Subcutaneous adipose tissue (tissue), 4 donors: ENCODE measurements around the gene EXOC6B. TPM values are rescaled to one million over a fixed set of nuclear protein-coding genes. Genes with fewer than 3 reads are reported as not detected.

ENCODE experiments used
- total RNA-seq, 4 donors: library from RNA; depleted of rRNA; stranded (reverse); fragments of >200 nt; gene quantifications; one replicate each; pipeline ENCODE4 v1.1.0, GENCODE V29; 2016
- TF ChIP-seq, protein P1 (sequence below): fragments of 450-650 bp; IDR thresholded peaks from one replicate; pipeline ENCODE4 v1.5.1; 2016; ENCODE audit warnings: low read depth, mild to moderate bottlenecking, control low read depth, antibody characterized with exemption, moderate library complexity

Gene EXOC6B
- total RNA-seq, 4 donors from 2014 or later = 33.9 to 40.5 (median 38.9) TPM

DNA sequence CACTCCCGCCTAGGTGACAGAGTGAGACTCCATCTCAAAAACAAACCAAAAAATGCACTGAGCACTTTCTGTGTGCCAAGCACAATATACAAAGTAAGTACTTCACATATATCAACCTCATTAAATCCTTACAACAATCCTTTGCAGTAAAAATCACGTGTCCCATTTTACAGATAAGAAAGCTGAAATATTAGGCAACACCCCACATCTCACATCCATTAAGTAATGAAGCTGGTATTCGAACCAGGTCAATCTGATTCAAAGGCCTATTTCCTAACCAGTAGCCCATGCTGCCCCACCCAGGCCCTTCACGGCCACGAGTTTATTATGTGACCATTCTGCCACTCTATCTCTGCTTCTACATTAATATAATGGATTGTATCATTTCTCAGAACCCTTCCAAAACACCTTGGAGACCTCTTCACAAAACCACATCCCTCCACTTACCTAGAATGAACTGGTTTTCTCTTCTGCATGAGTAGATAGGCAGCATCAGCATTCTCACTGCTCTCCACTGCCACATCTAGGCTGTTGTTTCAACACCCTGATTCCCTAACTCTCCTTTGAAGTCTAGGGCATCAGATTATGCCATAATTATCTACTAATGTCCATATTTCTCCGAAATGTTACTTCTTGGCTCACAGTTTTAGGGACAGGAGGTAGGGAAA, 3.1 kb upstream of the EXOC6B start:
- TF ChIP-seq, protein P1, sequence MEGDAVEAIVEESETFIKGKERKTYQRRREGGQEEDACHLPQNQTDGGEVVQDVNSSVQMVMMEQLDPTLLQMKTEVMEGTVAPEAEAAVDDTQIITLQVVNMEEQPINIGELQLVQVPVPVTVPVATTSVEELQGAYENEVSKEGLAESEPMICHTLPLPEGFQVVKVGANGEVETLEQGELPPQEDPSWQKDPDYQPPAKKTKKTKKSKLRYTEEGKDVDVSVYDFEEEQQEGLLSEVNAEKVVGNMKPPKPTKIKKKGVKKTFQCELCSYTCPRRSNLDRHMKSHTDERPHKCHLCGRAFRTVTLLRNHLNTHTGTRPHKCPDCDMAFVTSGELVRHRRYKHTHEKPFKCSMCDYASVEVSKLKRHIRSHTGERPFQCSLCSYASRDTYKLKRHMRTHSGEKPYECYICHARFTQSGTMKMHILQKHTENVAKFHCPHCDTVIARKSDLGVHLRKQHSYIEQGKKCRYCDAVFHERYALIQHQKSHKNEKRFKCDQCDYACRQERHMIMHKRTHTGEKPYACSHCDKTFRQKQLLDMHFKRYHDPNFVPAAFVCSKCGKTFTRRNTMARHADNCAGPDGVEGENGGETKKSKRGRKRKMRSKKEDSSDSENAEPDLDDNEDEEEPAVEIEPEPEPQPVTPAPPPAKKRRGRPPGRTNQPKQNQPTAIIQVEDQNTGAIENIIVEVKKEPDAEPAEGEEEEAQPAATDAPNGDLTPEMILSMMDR = no peak

DNA sequence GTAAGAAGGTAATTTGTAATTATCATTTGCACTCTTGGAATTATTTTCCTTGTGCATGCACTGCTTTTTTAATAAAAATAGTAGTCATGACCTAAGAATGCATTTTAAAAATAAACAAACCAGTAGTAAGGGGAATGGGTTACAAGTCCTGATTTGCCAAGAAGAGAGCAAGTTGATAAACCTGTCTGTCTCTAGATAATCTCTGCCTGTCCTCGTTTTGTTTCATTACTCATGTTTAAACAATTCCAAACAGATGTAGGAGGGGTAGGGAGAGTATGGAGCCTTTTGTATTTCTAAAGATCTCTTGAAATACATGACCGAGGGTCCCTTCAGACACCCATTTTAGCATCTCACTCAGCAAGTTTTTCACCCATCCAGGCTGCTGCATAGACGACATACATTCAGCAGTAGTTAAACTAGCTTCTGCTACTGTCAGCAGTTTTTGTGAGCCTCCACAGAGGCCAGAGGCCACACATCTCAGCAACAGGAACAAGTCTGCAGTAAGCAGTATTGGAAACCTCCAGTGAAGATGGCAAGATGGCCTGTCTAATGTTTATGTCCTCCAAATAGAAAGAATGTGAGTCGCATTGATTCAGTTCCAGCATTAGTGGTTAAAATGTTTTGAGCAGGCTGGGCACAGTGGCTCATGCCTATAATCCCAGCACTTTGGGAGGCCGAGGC, 2.3 kb upstream of the EXOC6B start:
- TF ChIP-seq, protein P1 = no peak

DNA sequence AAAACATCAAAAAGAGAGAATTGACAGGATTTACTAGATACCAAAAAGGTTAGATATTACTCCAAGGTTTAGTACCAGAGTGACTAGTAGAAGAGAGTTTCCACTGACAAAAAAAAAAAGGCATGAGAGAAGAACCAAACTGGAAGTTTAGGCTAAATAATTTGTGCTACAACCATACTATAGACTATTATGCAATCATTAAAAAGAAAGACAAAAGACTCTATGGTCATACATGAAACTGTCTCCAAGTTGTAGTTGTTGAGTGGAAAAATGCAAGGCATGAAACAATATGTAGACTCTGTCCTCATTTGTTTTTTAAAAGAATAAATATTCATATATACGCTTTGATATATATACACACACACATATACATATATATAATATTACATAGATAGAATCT, 1.7 kb upstream of the EXOC6B start:
- TF ChIP-seq, protein P1 = no peak

DNA sequence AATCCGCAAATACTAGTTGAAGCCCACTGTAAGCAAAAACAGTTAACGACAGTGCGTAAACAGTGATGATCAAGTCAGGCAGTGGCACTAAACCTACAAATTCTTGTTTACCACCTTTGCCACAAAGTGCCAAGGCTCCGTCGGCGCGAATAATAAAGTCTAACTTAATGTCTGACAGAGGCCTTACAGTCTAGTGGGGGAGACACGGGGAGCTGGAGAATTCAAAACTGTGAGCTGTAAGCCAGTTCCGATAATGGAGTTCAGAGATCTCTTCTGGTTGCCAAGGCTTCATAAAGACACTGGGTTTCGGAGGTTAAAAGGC, 284 bp upstream of the EXOC6B start:
- TF ChIP-seq, protein P1 = no peak

DNA sequence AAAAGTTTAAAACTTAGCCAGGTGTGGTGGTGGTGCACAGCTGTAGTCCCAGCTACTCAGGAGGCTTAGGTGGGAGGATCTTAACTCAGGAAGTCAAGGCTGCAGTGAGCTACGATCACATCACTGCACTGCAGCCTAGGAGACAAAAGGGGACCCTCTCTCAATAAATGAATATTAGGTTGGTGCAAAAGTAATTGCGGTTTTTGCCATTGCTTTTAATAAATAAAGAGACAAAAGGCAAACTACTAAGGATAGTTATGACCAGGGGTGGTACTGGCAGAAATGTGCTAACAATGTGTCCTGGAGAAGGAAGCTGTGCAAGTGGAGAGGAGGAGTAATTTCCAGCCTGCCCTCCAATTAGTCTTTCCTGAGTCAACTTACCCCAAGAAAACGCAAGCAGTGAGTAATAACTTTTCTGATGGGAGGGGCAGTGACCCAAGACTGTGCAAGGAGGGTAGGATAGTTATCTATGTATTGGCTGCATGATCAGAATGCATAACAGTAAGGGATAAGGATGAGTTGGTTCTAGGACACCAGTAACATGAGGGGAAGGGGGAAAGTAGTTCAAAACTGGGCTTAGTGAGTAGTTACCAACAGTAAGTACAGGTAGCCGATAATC, 1.5 kb downstream of the EXOC6B start:
- TF ChIP-seq, protein P1 = no peak

DNA sequence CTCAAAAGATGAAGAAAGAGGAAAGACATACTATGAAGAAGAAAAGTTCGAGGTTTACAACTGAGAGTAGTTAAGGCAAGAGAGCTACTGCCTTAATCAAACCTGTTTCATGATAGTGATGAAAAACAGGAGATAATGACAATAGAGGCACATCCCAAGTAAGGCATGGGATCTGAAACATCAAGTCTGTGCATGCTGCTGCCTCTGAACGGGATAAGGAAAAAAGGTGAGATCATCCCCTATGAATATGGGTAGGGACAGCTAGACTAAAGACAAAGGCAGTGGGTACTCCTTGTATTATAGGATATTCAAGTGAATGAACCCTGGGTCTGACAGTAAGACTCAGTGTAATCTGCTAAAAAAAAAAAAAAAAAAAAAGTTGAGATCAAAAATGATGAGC, 3.0 kb downstream of the EXOC6B start:
- TF ChIP-seq, protein P1 = no peak

DNA sequence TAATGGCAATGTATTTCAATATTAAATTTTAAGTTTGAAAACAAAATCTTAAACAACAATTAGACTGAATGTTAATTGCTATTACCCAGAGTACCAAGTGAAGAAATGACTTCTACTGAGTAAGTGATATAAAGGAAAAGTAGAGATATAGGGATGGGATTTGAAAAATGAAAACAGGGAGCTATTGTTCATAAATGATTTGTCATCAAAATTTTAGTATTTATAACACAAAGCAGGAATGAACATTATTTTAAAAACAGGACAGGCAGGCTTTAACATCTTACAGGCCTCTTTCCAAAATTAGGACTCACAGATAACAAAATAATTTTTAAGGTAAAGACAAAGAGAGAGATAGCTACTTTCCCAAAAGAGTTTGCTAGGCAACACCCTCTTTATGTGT, 3.9 kb downstream of the EXOC6B start:
- TF ChIP-seq, protein P1 = no peak
